CD4-positive, alpha-beta T cell (primary cell): ENCODE results near the gene ADGRL2. TPM values are rescaled to one million over a fixed set of nuclear protein-coding genes. Genes with fewer than 3 reads are reported as not detected.

Experiments
- ATAC-seq: fragments of 200-7000 bp; cut with Tn5 transposase; one replicate; pipeline ENCODE4 v1.10.0; 2022; ENCODE audit warnings: mild to moderate bottlenecking; ENCODE audit not compliant: poor library complexity
- CTCF ChIA-PET: fragments of 350-600 bp; sonication (Branson Sonifier 250); formaldehyde crosslinking; loops from one replicate; lab custom pipeline; 2021; ENCODE audit warnings: antibody characterized with exemption, inconsistent platforms; lab: Charles Lee
- POLR2A ChIA-PET: fragments of 350-600 bp; sonication (Branson Sonifier 250); formaldehyde crosslinking; loops from one replicate; lab custom pipeline; 2021; ENCODE audit warnings: antibody characterized with exemption, inconsistent platforms; lab: Charles Lee
- DNase-seq, 14 experiments: peaks; one replicate each; pipeline ENCODE4 v3.0.0-alpha.2; 2013 to 2020; ENCODE audit warnings: mixed read lengths in 2 of 14
- H3K27ac ChIP-seq, 2 donors: one replicate each; pipeline versions ENCODE4 v1.5.1 to v1.7.0; 2013; ENCODE audit warnings: low read length in 2 of 2, low read depth in 1 of 2, mild to moderate bottlenecking in 1 of 2
- H3K27me3 ChIP-seq, 2 experiments: 1 replicate in 1 of 2; 2 replicates in 1 of 2; pipeline versions ENCODE4 v1.6.1 to v1.7.0; 2013; ENCODE audit warnings: low read length in 2 of 2, control low read depth in 1 of 2, mild to moderate bottlenecking in 1 of 2, moderate library complexity in 1 of 2; ENCODE audit not compliant: insufficient read depth in 2 of 2, control insufficient read depth in 1 of 2
- H3K36me3 ChIP-seq: one replicate; pipeline ENCODE4 v1.6.1; 2013; ENCODE audit warnings: low read length, control low read depth; ENCODE audit not compliant: insufficient read depth
- H3K4me1 ChIP-seq: one replicate; pipeline ENCODE4 v1.6.1; 2013; ENCODE audit warnings: low read length, control low read depth; ENCODE audit not compliant: insufficient read depth
- H3K4me3 ChIP-seq: one replicate; pipeline ENCODE4 v1.5.1; 2013; ENCODE audit warnings: mild to moderate bottlenecking, low read length, moderate library complexity
- H3K9me3 ChIP-seq, 2 experiments: 1 replicate in 1 of 2; 2 replicates in 1 of 2; pipeline versions ENCODE4 v1.6.1 to v1.7.0; 2013; ENCODE audit warnings: low read length in 2 of 2, mild to moderate bottlenecking in 2 of 2, control low read depth in 1 of 2, moderate library complexity in 1 of 2; ENCODE audit not compliant: control insufficient read depth in 1 of 2, insufficient read depth in 1 of 2
- H3K27ac Mint-ChIP-seq: one replicate; pipeline ENCODE4 v1.8.0; 2020; ENCODE audit warnings: mixed read lengths
- H3K27me3 Mint-ChIP-seq: one replicate; pipeline ENCODE4 v1.8.0; 2021; ENCODE audit warnings: mixed read lengths
- H3K36me3 Mint-ChIP-seq: one replicate; pipeline ENCODE4 v1.8.0; 2021; ENCODE audit warnings: low read depth, mixed read lengths
- H3K4me1 Mint-ChIP-seq: one replicate; pipeline ENCODE4 v1.8.0; 2021; ENCODE audit warnings: low read depth, mixed read lengths
- H3K4me3 Mint-ChIP-seq: one replicate; pipeline ENCODE4 v1.8.0; 2020; ENCODE audit warnings: mild to moderate bottlenecking, mixed read lengths
- H3K9me3 Mint-ChIP-seq: one replicate; pipeline ENCODE4 v1.8.0; 2020; ENCODE audit warnings: mixed read lengths
- CTCF ChIP-seq: fragments of 200-600 bp; IDR thresholded peaks from one replicate; pipeline ENCODE4 v1.8.0; 2022; ENCODE audit warnings: antibody characterized with exemption, mild to moderate bottlenecking
- intact Hi-C, 2 experiments: fragments of 100-400 bp; cut with DNase I in 1 of 2; cut with micrococcal nuclease in 1 of 2; formaldehyde crosslinking; loops; one replicate each; pipeline versions ENCODE4 v1.15.1 to v1.9.0; 2023 to 2025; cut with DNase I, micrococcal nuclease
- total RNA-seq, 174 experiments: library from RNA in 2 of 174; stranded (reverse) in 2 of 174; gene quantifications; one replicate each; pipeline ENCODE4 v1.2.3 and lab custom pipeline; 2021 to 2026

ADGRL2 gene
- total RNA-seq, 2 experiments from 2014 or later, result not detected

- TF ChIP-seq CTCF, result no peak
- Mint-ChIP-seq H3K4me3 (no peak overlapping the region), H3K4me1 (no peaks in the 10 kb centered on the region), H3K27me3 (no peaks in the 10 kb centered on the region), H3K27ac (no peak overlapping the region), H3K36me3 (no peaks in the 10 kb centered on the region), H3K9me3 (no peaks in the 10 kb centered on the region)
- H3K4me1 ChIP-seq, result no peaks in the 10 kb centered on the region
- intact Hi-C loops, result no loop called here
- no peak for ATAC-seq
- H3K27ac ChIP-seq, result no peak overlapping the region
- peaks cover 0 to 10% of the 10 kb centered on the region in 2 experiments for H3K9me3 ChIP-seq
- no peaks in the 10 kb centered on the region for H3K36me3 ChIP-seq
- H3K4me3 ChIP-seq, result no peak overlapping the region
- DNase-seq, result no peak
- ChIA-PET POLR2A (no interaction called here), CTCF (no interaction called here)
- H3K27me3 ChIP-seq, result no peaks in the 10 kb centered on the region
Measured at GRCh38 chr1:81954534-81955020, 153.8 kb downstream of the ADGRL2 start.

- Histone ChIP-seq H3K9me3 (no peaks in the 10 kb centered on the region), H3K36me3 (no peaks in the 10 kb centered on the region), H3K4me1 (no peaks in the 10 kb centered on the region), H3K27me3 (no peaks in the 10 kb centered on the region), H3K27ac (no peak overlapping the region), H3K4me3 (no peak overlapping the region)
- Mint-ChIP-seq H3K4me3 (no peak overlapping the region), H3K9me3 (peaks cover 2% of the 10 kb centered on the region), H3K27me3 (no peaks in the 10 kb centered on the region), H3K36me3 (no peaks in the 10 kb centered on the region), H3K27ac (no peak overlapping the region), H3K4me1 (no peaks in the 10 kb centered on the region)
- POLR2A ChIA-PET, result no interaction called here
- intact Hi-C loops, result no loop called here
- ATAC-seq, result no peak
- TF ChIP-seq CTCF, result no peak
- no peak for DNase-seq
- CTCF ChIA-PET, result no interaction called here
Measured at GRCh38 chr1:81967951-81968350, 167.2 kb downstream of the ADGRL2 start.

GRCh38 chr1:81970416-81970815, 169.7 kb downstream of the ADGRL2 start:
- Histone ChIP-seq H3K4me3 (no peak overlapping the region), H3K9me3 (no peaks in the 10 kb centered on the region), H3K36me3 (no peaks in the 10 kb centered on the region), H3K4me1 (no peaks in the 10 kb centered on the region), H3K27me3 (no peaks in the 10 kb centered on the region), H3K27ac (no peak overlapping the region)
- intact Hi-C loops, result no loop called here
- TF ChIP-seq CTCF, result no peak
- DNase-seq (no peak), ATAC-seq (no peak)
- Mint-ChIP-seq H3K36me3 (no peaks in the 10 kb centered on the region), H3K4me1 (no peaks in the 10 kb centered on the region), H3K4me3 (no peak overlapping the region), H3K9me3 (no peaks in the 10 kb centered on the region), H3K27ac (no peak overlapping the region), H3K27me3 (no peaks in the 10 kb centered on the region)
- ChIA-PET POLR2A (no interaction called here), CTCF (no interaction called here)
